Activated B cell treated with CpG ODN at 0.5 μM for 24 hours (primary cell): ENCODE results near the gene ECPAS. TPM values are rescaled to one million over a fixed set of nuclear protein-coding genes. Genes with fewer than 3 reads are reported as not detected.

Experiments
- ATAC-seq: fragments of 200-7000 bp; cut with Tn5 transposase; one replicate; pipeline ENCODE4 v1.10.0; 2021; ENCODE audit warnings: low read depth, mild to moderate bottlenecking, moderate library complexity
- CTCF ChIA-PET: fragments of 350-600 bp; sonication (Branson Sonifier 250); formaldehyde crosslinking; loops from one replicate; lab custom pipeline; 2021; ENCODE audit warnings: antibody characterized with exemption; lab: Charles Lee
- POLR2A ChIA-PET: fragments of 350-600 bp; sonication (Branson Sonifier 250); formaldehyde crosslinking; loops from one replicate; lab custom pipeline; 2021; ENCODE audit warnings: antibody characterized with exemption; lab: Charles Lee
- DNase-seq: peaks from one replicate; pipeline ENCODE4 v3.0.0; 2022
- H3K27ac Mint-ChIP-seq: one replicate; pipeline ENCODE4 v1.8.0; 2020; ENCODE audit warnings: mixed read lengths
- H3K27me3 Mint-ChIP-seq: one replicate; pipeline ENCODE4 v1.8.0; 2021; ENCODE audit warnings: mixed read lengths
- H3K36me3 Mint-ChIP-seq: one replicate; pipeline ENCODE4 v1.8.0; 2021; ENCODE audit warnings: low read depth, mixed read lengths
- H3K4me1 Mint-ChIP-seq: one replicate; pipeline ENCODE4 v1.8.0; 2021; ENCODE audit warnings: mixed read lengths
- H3K4me3 Mint-ChIP-seq: one replicate; pipeline ENCODE4 v1.8.0; 2020; ENCODE audit warnings: mild to moderate bottlenecking, mixed read lengths
- H3K9me3 Mint-ChIP-seq: one replicate; pipeline ENCODE4 v1.8.0; 2020; ENCODE audit warnings: mixed read lengths
- CTCF ChIP-seq: fragments of 200-600 bp; IDR thresholded peaks from one replicate; pipeline ENCODE4 v1.8.0; 2022; ENCODE audit warnings: antibody characterized with exemption, mild to moderate bottlenecking
- intact Hi-C: fragments of 100-400 bp; cut with micrococcal nuclease; formaldehyde crosslinking; loops from one replicate; pipeline ENCODE4 v1.15.1; 2024
- total RNA-seq: library from RNA; stranded (reverse); gene quantifications from 2 replicates; pipeline ENCODE4 v1.2.3, GENCODE V29; 2022

ECPAS gene
- total RNA-seq, 1 donor from 2014 or later: 81.9 TPM

GRCh38 chr9:111427186-111427585 lies 57.0 kb downstream of the ECPAS start:
- Mint-ChIP-seq H3K9me3 (no peaks in the 10 kb centered on the region), H3K4me3 (no peak overlapping the region), H3K27me3 (no peaks in the 10 kb centered on the region), H3K4me1 (no peaks in the 10 kb centered on the region), H3K27ac (no peak overlapping the region), H3K36me3 (peaks cover 90% of the 10 kb centered on the region)
- ChIA-PET CTCF (no interaction called here), POLR2A (interaction anchor here (0.7 kb wide), 1 partner anchor 1223 kb away, joined by 3 read pairs; no protein-coding TSS in a partner anchor)
- TF ChIP-seq CTCF: no peak
- ATAC-seq (no peak), DNase-seq (no peak)
- intact Hi-C loops: no loop called here

- DNase-seq (no peak), ATAC-seq (no peak)
- no peaks in the 10 kb centered on the region for H3K4me1 Mint-ChIP-seq
- ChIA-PET CTCF (no interaction called here), POLR2A (no interaction called here)
- H3K27me3 Mint-ChIP-seq: no peaks in the 10 kb centered on the region
- no peak overlapping the region for H3K27ac Mint-ChIP-seq
- no peaks in the 10 kb centered on the region for H3K9me3 Mint-ChIP-seq
- H3K36me3 Mint-ChIP-seq: peaks cover 83% of the 10 kb centered on the region
- no peak overlapping the region for H3K4me3 Mint-ChIP-seq
- no peak for TF ChIP-seq CTCF
- intact Hi-C loops: no loop called here
Observed at GRCh38 chr9:111423389-111423788, 60.8 kb downstream of the ECPAS start.

GRCh38 chr9:111414406-111414805 lies 69.8 kb downstream of the ECPAS start:
- Mint-ChIP-seq H3K36me3 (peaks cover 93% of the 10 kb centered on the region), H3K4me3 (no peak overlapping the region), H3K27ac (no peak overlapping the region), H3K9me3 (no peaks in the 10 kb centered on the region), H3K27me3 (no peaks in the 10 kb centered on the region), H3K4me1 (no peaks in the 10 kb centered on the region)
- DNase-seq (no peak), ATAC-seq (no peak)
- intact Hi-C loops: no loop called here
- ChIA-PET POLR2A (interaction anchor here (0.5 kb wide), 1 partner anchor 10 kb away, joined by 4 read pairs; no protein-coding TSS in a partner anchor), CTCF (no interaction called here)
- TF ChIP-seq CTCF: no peak

- H3K36me3 Mint-ChIP-seq: peaks cover 94% of the 10 kb centered on the region
- POLR2A ChIA-PET: interaction anchor here (0.5 kb wide), 1 partner anchor 10 kb away, joined by 4 read pairs; no protein-coding TSS in a partner anchor
- DNase-seq (no peak), ATAC-seq (no peak)
- no peaks in the 10 kb centered on the region for H3K27me3 Mint-ChIP-seq
- H3K27ac Mint-ChIP-seq: no peak overlapping the region
- no peak for TF ChIP-seq CTCF
- no peaks in the 10 kb centered on the region for H3K4me1 Mint-ChIP-seq
- CTCF ChIA-PET: no interaction called here
- intact Hi-C loops: no loop called here
- no peaks in the 10 kb centered on the region for H3K9me3 Mint-ChIP-seq
- H3K4me3 Mint-ChIP-seq: no peak overlapping the region
Observed at GRCh38 chr9:111413996-111414395, 70.2 kb downstream of the ECPAS start.

- Mint-ChIP-seq H3K9me3 (no peaks in the 10 kb centered on the region), H3K27ac (no peak overlapping the region), H3K4me1 (no peaks in the 10 kb centered on the region), H3K36me3 (peaks cover 96% of the 10 kb centered on the region), H3K4me3 (no peak overlapping the region), H3K27me3 (no peaks in the 10 kb centered on the region)
- ATAC-seq: no peak
- no peak for DNase-seq
- TF ChIP-seq CTCF: no peak
- intact Hi-C loops: no loop called here
- POLR2A ChIA-PET: no interaction called here
- CTCF ChIA-PET: no interaction called here
Observed at GRCh38 chr9:111412280-111412679, 71.9 kb downstream of the ECPAS start.
